ENCODE results near the gene NQO1.

Gene NQO1

GRCh38 chr16:69672315-69672997 lies 53.9 kb downstream of the NQO1 start:
- no peak for TF ChIP-seq CTCF (IDR thresholded peaks at IDR 0.05; ENCODE audit: unreplicated experiment in 3 of 3)
- Mint-ChIP-seq H3K9me3 (no peaks in the 10 kb centered on the region), H3K36me3 (ENCODE audit: low read depth) (peaks cover 51% of the 10 kb centered on the region), H3K4me3 (no peak overlapping the region), H3K4me1 (peaks cover 6% of the 10 kb centered on the region), H3K27ac (peak overlapping the region; percentile 74 to 89 (median 80)), H3K27me3 (ENCODE audit: low read depth) (no peaks in the 10 kb centered on the region)

- Mint-ChIP-seq H3K36me3 (ENCODE audit: low read depth) (peaks cover 36% of the 10 kb centered on the region), H3K27ac (no peak overlapping the region), H3K27me3 (ENCODE audit: low read depth) (no peaks in the 10 kb centered on the region), H3K4me1 (peaks cover 6% of the 10 kb centered on the region), H3K4me3 (no peak overlapping the region), H3K9me3 (no peaks in the 10 kb centered on the region)
- TF ChIP-seq CTCF (IDR thresholded peaks at IDR 0.05; ENCODE audit: unreplicated experiment in 3 of 3) = no peak
Measured at GRCh38 chr16:69669577-69669976, 56.8 kb downstream of the NQO1 start.

GRCh38 chr16:69663846-69664245 lies 62.5 kb downstream of the NQO1 start:
- Mint-ChIP-seq H3K27ac (no peak overlapping the region), H3K27me3 (ENCODE audit: low read depth) (no peaks in the 10 kb centered on the region), H3K4me1 (no peaks in the 10 kb centered on the region), H3K4me3 (no peak overlapping the region), H3K36me3 (ENCODE audit: low read depth) (peaks cover 50% of the 10 kb centered on the region), H3K9me3 (no peaks in the 10 kb centered on the region)
- no peak for TF ChIP-seq CTCF (IDR thresholded peaks at IDR 0.05; ENCODE audit: unreplicated experiment in 3 of 3)

GRCh38 chr16:69662901-69663300 lies 63.5 kb downstream of the NQO1 start:
- no peak overlapping the region for H3K27ac Mint-ChIP-seq
- no peak overlapping the region for H3K4me3 Mint-ChIP-seq
- no peaks in the 10 kb centered on the region for H3K4me1 Mint-ChIP-seq
- H3K9me3 Mint-ChIP-seq = no peaks in the 10 kb centered on the region
- peaks cover 49% of the 10 kb centered on the region for H3K36me3 Mint-ChIP-seq (ENCODE audit: low read depth)
- TF ChIP-seq CTCF (IDR thresholded peaks at IDR 0.05; ENCODE audit: unreplicated experiment in 3 of 3) = no peak
- H3K27me3 Mint-ChIP-seq (ENCODE audit: low read depth) = no peaks in the 10 kb centered on the region

GRCh38 chr16:69660166-69660565 lies 66.2 kb downstream of the NQO1 start:
- Mint-ChIP-seq H3K9me3 (no peaks in the 10 kb centered on the region), H3K36me3 (ENCODE audit: low read depth) (peaks cover 57% of the 10 kb centered on the region), H3K4me1 (no peaks in the 10 kb centered on the region), H3K27me3 (ENCODE audit: low read depth) (no peaks in the 10 kb centered on the region), H3K27ac (no peak overlapping the region), H3K4me3 (no peak overlapping the region)
- no peak for TF ChIP-seq CTCF (IDR thresholded peaks at IDR 0.05; ENCODE audit: unreplicated experiment in 3 of 3)

Measured in nephron (organoid).